HepG2 (cell line): ENCODE results near the gene TRMT1. TPM values are rescaled to one million over a fixed set of nuclear protein-coding genes. Genes with fewer than 3 reads are reported as not detected.
A peak's percentile ranks its signal among the peaks of the same experiment; 100 is the strongest.

Experiments used
- CEBPG ChIP-seq: IDR thresholded peaks from 2 replicates; pipeline ENCODE4 v1.6.1; 2016
- NFKBIZ ChIP-seq: IDR thresholded peaks from 2 replicates; pipeline ENCODE4 v1.6.1; 2018; ENCODE audit warnings: missing genetic modification reagents, missing compliant biosample characterization
- NR2F6 ChIP-seq, 2 experiments: IDR thresholded peaks; 2 replicates each; pipeline ENCODE4 v1.6.1; 2016; ENCODE audit warnings: antibody characterized with exemption in 1 of 2, mild to moderate bottlenecking in 1 of 2
- SOX5 ChIP-seq: IDR thresholded peaks from 2 replicates; pipeline ENCODE4 v1.6.1; 2016; ENCODE audit warnings: borderline replicate concordance
- TCF7L2 ChIP-seq: IDR thresholded peaks from 2 replicates; pipeline ENCODE4 v1.6.1; 2011; ENCODE audit warnings: mild to moderate bottlenecking, low read depth, low read length, moderate library complexity
- TFDP2 ChIP-seq: sonication (generic); formaldehyde crosslinking; IDR thresholded peaks from 2 replicates; pipeline ENCODE4 v1.4.0; 2020; ENCODE audit warnings: missing genetic modification reagents
- ZNF446 ChIP-seq: sonication (generic); formaldehyde crosslinking; IDR thresholded peaks from 2 replicates; pipeline ENCODE4 v1.5.0; 2020; ENCODE audit warnings: mild to moderate bottlenecking, missing genetic modification reagents
- ZNF564 ChIP-seq: sonication (generic); formaldehyde crosslinking; IDR thresholded peaks from 2 replicates; pipeline ENCODE4 v1.8.1; 2023; ENCODE audit warnings: mild to moderate bottlenecking, missing genetic modification reagents
- ZNF670 ChIP-seq: sonication (generic); formaldehyde crosslinking; IDR thresholded peaks from 2 replicates; pipeline ENCODE4 v1.8.0; 2022; ENCODE audit warnings: mild to moderate bottlenecking, missing genetic modification reagents, borderline replicate concordance
- ZNF703 ChIP-seq: sonication (generic); formaldehyde crosslinking; IDR thresholded peaks from 2 replicates; pipeline ENCODE4 v1.5.1; 2020; ENCODE audit warnings: missing genetic modification reagents, mild to moderate bottlenecking, moderate library complexity, borderline replicate concordance
- ZSCAN20 ChIP-seq: sonication (generic); formaldehyde crosslinking; IDR thresholded peaks from 2 replicates; pipeline ENCODE4 v1.4.0; 2020; ENCODE audit warnings: missing genetic modification reagents, mild to moderate bottlenecking, borderline replicate concordance
- polyA plus RNA-seq, 8 experiments: library from polyadenylated mRNA; depleted of rRNA in 3 of 8; stranded (reverse) in 7 of 8; unstranded in 1 of 8; fragments of >200 nt; fragmentation: Illumina TruSeq in 4 of 8; extraction: Trizol in 4 of 8; gene quantifications; 2 replicates each; pipeline versions ENCODE4 v1.2.1 to v1.2.3, GENCODE V29; 2011 to 2016; ENCODE audit warnings: low read depth in 4 of 8, missing spikeins in 1 of 8, mixed read lengths in 1 of 8; ENCODE audit not compliant: insufficient read depth in 1 of 8
- total RNA-seq, 5 experiments: library from RNA; depleted of rRNA; stranded (reverse); fragments of >200 nt; fragmentation: Illumina TruSeq; extraction: Trizol; gene quantifications; 2 replicates each; pipeline ENCODE4 v1.2.3, GENCODE V29; 2016; ENCODE audit warnings: low read depth in 1 of 5
- TF ChIP-seq, protein P1 (sequence below): sonication (generic); formaldehyde crosslinking; IDR thresholded peaks from 2 replicates; pipeline ENCODE4 v1.5.1; 2020; ENCODE audit warnings: mild to moderate bottlenecking, missing genetic modification reagents
- TF ChIP-seq, protein P2 (sequence below): IDR thresholded peaks from 2 replicates; pipeline ENCODE4 v1.6.1; 2016
- TF ChIP-seq, protein P3 (sequence below): sonication (generic); formaldehyde crosslinking; IDR thresholded peaks from 2 replicates; pipeline ENCODE4 v1.4.0; 2020; ENCODE audit warnings: mild to moderate bottlenecking, missing genetic modification reagents, borderline replicate concordance
- TF ChIP-seq, protein P4 (sequence below), 2 experiments: sonication (generic) in 1 of 2; formaldehyde crosslinking in 1 of 2; IDR thresholded peaks; 2 replicates each; pipeline versions ENCODE4 v1.6.1 to v1.9.0; 2014 to 2022; ENCODE audit warnings: antibody characterized with exemption in 1 of 2, borderline replicate concordance in 1 of 2, inconsistent platforms in 1 of 2, low read depth in 1 of 2, missing genetic modification reagents in 1 of 2

The TRMT1 gene
- total and polyA plus RNA-seq, 2 of the 13 experiments (the other 11 are each of a cell fraction or from before 2014, with no cell fraction given), result 35.5 to 44.1 TPM

DNA sequence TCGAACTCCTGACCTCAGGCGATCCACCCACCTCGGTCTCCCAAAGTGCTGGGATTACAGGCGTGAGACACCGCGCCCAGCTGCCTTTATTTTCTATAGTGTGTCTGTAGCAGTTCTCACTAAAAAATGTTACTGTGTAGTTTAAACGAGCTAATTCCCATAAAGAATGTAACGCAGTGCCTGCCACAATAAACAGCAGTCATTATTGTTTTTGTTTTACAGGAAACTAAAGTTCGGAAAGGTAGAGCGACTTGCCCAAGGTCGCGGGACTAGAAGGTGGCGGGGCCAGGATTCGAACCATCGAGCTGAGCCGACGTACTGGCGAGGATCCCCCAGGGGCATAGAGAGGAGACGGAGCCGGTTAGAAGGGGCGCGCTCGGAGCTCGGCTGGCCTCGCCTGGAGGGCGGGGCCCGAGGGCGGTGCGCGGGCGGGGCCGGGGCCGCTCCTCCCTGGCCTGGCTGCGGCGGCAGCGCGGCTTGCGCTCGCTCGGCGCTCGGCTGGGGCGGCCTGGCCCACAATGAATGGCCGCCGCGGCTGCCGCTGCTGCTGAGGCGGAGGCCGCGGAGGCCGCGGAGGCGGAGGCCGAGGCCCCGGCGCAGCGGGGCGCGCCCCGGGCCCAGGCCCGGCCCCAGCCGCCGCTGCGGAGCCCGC, 1.4 kb upstream of the TRMT1 start, which contains the start of gene NACC1 (continued):
- TF ChIP-seq NR2F6 (IDR thresholded peaks at IDR 0.05), result no peak
- no peak for TF ChIP-seq NR2F6 (CRISPR knock-in tag; IDR thresholded peaks at IDR 0.05)
- no peak for TF ChIP-seq TFDP2 (CRISPR knock-in tag)
- TF ChIP-seq, protein P1, sequence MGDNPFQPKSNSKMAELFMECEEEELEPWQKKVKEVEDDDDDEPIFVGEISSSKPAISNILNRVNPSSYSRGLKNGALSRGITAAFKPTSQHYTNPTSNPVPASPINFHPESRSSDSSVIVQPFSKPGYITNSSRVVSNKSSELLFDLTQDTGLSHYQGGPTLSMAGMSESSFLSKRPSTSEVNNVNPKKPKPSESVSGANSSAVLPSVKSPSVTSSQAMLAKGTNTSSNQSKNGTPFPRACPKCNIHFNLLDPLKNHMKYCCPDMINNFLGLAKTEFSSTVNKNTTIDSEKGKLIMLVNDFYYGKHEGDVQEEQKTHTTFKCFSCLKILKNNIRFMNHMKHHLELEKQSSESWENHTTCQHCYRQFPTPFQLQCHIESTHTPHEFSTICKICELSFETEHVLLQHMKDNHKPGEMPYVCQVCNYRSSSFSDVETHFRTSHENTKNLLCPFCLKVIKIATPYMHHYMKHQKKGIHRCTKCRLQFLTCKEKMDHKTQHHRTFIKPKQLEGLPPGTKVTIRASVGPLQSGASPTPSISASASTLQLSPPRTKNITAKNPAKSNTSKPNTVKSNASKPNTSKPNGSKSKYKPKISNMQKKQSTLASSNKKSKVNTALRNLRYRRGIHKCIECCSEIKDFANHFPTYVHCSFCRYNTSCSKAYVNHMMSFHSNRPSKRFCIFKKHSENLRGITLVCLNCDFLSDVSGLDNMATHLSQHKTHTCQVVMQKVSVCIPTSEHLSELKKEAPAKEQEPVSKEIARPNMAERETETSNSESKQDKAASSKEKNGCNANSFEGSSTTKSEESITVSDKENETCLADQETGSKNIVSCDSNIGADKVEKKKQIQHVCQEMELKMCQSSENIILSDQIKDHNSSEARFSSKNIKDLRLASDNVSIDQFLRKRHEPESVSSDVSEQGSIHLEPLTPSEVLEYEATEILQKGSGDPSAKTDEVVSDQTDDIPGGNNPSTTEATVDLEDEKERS, result no peak
- no peak for TF ChIP-seq CEBPG (CRISPR knock-in tag)
- no peak for TF ChIP-seq TCF7L2
- no peak for TF ChIP-seq ZSCAN20
- TF ChIP-seq, protein P2, sequence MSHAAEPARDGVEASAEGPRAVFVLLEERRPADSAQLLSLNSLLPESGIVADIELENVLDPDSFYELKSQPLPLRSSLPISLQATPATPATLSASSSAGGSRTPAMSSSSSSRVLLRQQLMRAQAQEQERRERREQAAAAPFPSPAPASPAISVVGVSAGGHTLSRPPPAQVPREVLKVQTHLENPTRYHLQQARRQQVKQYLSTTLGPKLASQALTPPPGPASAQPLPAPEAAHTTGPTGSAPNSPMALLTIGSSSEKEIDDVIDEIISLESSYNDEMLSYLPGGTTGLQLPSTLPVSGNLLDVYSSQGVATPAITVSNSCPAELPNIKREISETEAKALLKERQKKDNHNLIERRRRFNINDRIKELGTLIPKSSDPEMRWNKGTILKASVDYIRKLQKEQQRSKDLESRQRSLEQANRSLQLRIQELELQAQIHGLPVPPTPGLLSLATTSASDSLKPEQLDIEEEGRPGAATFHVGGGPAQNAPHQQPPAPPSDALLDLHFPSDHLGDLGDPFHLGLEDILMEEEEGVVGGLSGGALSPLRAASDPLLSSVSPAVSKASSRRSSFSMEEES (CRISPR knock-in tag), result no peak
- TF ChIP-seq, protein P3, sequence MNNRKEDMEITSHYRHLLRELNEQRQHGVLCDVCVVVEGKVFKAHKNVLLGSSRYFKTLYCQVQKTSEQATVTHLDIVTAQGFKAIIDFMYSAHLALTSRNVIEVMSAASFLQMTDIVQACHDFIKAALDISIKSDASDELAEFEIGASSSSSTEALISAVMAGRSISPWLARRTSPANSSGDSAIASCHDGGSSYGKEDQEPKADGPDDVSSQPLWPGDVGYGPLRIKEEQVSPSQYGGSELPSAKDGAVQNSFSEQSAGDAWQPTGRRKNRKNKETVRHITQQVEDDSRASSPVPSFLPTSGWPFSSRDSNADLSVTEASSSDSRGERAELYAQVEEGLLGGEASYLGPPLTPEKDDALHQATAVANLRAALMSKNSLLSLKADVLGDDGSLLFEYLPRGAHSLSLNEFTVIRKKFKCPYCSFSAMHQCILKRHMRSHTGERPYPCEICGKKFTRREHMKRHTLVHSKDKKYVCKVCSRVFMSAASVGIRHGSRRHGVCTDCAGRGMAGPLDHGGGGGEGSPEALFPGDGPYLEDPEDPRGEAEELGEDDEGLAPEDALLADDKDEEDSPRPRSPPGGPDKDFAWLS (CRISPR knock-in tag), result no peak
- no peak for TF ChIP-seq ZNF670 (CRISPR knock-in tag)
- no peak for TF ChIP-seq SOX5 (CRISPR knock-in tag)
- TF ChIP-seq ZNF446 (CRISPR knock-in tag), result no peak
- peak; percentile 36; the same call in 1 of the 2 replicates for TF ChIP-seq ZNF564
- TF ChIP-seq, protein P4, sequence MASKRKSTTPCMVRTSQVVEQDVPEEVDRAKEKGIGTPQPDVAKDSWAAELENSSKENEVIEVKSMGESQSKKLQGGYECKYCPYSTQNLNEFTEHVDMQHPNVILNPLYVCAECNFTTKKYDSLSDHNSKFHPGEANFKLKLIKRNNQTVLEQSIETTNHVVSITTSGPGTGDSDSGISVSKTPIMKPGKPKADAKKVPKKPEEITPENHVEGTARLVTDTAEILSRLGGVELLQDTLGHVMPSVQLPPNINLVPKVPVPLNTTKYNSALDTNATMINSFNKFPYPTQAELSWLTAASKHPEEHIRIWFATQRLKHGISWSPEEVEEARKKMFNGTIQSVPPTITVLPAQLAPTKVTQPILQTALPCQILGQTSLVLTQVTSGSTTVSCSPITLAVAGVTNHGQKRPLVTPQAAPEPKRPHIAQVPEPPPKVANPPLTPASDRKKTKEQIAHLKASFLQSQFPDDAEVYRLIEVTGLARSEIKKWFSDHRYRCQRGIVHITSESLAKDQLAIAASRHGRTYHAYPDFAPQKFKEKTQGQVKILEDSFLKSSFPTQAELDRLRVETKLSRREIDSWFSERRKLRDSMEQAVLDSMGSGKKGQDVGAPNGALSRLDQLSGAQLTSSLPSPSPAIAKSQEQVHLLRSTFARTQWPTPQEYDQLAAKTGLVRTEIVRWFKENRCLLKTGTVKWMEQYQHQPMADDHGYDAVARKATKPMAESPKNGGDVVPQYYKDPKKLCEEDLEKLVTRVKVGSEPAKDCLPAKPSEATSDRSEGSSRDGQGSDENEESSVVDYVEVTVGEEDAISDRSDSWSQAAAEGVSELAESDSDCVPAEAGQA (IDR thresholded peaks at IDR 0.05; ENCODE audit: low read depth), result no peak
- TF ChIP-seq, protein P4 (CRISPR knock-in tag; IDR thresholded peaks at IDR 0.05; ENCODE audit: borderline replicate concordance), result 0 out of 2 replicates have a peak, but pooled peaks have one; percentile 27
- no peak for TF ChIP-seq ZNF703
- TF ChIP-seq NFKBIZ, result no peak
